Stimulated activated CD8-positive, alpha-beta memory T cell treated with anti-CD3 and anti-CD28 coated beads, Interleukin-7, amount 100 ng/mL, for 24 hours (primary cell): ENCODE measurements around the gene HEATR1.

Experiments
- DNase-seq: peaks from one replicate; pipeline ENCODE4 v3.0.0-alpha.2; 2020; ENCODE audit warnings: low read depth

The HEATR1 gene

DNA sequence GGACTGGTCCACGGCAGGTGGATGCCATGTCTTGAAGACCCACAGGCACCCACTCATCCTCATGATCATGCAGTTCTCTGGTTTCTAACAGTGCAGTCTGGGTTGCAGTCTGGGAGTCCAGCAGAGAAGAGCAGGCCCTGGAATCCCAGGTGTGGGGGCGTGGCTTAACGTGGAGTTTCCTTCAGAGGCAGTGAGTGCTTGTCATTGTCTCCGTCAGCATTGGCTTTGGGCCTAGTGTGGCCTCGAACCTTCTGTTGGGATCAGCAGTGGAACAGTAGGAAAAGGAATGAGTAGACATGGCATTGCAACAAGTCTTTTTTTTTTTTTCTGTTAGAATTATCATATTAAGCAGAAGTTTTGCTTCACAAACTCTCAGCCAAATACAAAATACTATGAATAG lies 67.8 kb downstream of the HEATR1 start:
- DNase-seq: no peak

DNA sequence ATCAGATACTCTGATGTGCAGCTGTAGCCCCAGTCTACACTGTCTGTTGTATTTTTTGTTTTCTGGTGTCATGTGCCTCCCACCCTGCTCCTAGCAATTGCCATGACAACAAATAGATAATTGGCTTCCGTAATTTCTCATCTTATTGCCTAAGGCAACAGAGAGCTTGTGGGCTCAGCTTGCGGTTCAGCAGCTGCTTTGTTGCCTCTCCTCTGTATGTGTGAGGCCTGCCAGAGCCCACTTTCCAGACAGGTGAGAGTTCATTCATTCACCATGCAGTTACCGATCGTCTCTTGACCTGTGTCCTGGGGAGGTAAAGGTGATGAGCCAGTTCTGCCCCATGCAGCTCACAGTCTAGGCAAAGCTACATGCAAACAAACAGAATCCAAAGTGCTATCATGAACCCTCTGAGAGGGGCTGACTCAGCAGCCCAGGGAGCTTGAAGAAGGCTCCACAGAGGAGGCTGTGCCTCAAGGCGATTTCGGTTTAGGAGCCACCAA lies 68.6 kb downstream of the HEATR1 start:
- DNase-seq: no peak

DNA sequence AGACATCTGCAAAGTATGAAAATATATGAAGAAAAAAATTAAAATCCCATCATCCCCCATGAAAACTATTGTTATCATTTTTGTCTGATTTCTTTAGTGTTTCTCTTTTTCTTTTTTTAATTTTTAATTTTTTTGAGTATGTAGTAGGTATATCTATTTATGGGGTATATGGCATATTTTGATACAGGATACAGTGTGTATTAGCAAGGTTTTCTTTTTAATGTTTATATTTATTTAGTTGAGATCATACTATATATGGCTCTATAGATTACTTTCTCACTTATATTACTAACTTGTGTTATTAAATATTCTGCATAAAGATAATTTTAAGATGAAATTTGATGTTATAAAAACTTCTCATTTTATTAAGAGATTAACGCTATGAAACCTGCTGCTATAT lies 69.1 kb downstream of the HEATR1 start:
- DNase-seq: no peak

DNA sequence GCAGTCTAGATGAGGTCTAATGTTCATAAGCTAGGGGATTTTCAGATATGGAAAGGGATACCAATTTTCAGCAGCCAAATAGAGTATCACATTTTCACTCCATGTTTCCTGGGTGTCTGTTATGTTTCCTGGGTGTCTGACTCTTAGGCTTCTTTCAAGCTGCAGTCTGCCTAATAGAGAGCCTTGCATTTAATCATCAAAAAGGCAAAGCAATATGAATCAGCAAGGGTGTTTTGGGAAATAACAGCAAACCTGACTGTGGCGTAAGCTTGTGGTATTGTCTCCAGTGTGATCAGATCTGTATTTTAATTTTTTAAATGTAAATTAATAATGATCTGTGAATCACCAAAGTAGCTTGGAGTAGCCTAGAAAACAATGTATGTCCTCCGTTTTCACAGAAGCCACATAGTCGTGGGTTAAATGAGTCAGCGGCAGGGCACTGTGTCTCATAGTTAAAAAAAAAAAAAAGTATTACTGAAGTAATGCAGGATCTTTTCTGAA lies 70.1 kb downstream of the HEATR1 start:
- no peak for DNase-seq

DNA sequence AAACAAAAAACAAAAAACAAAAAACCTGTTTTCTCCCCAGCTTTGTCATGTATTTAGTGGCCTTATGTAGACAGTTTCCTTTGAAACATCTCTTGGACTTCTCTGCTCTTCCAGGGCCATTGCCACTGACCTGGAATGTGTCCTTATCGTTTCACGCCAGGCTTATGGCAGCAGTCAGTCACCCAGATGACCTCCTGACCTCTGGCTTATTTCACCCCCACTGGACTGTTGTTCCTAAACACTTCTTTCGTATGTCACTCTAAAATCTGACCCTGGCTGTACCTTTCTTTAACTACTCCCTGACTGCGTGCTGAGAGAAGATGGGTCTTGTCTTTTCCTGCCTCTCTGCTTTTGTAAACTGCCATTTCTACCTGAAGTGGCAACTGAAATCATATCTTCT lies 71.5 kb downstream of the HEATR1 start:
- no peak for DNase-seq

DNA sequence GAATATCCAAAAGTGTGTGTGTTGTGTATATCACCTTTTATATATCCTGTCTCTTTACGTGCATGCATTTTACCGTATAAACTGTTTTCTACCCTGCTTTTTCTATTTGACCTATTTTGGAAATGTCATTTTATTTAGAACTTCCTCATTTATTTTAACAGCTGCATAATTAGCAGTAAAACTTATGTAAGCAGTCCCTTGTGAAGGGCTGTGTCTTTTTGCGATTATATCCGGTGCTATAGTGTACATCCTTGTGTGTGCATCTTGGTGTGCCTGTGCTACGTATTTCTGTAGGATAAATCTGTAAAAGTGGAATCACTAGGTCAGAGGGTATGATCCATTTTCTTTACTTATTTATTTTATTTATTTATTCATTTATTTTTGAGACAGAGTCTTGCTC lies 73.4 kb downstream of the HEATR1 start:
- no peak for DNase-seq

DNA sequence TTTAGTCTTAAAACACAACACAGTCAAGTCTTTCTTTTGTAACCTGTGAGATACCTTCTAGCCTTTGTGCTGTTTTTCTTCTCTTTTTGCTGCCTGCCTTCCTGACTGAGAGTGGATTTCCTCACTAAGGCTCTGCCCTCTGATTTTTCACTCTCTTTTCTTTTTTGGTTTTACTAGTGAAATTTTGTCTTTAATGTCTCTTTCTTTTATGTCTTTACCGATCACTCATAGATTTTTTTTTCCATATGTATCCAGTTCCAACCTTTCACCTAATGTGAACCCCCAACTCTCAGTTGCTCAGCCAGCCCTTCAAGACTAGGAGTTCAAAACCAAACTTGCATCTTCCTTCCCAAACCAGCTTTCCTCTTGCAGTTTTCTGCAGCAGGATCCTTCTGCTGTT lies 74.0 kb downstream of the HEATR1 start:
- DNase-seq: no peak

DNA sequence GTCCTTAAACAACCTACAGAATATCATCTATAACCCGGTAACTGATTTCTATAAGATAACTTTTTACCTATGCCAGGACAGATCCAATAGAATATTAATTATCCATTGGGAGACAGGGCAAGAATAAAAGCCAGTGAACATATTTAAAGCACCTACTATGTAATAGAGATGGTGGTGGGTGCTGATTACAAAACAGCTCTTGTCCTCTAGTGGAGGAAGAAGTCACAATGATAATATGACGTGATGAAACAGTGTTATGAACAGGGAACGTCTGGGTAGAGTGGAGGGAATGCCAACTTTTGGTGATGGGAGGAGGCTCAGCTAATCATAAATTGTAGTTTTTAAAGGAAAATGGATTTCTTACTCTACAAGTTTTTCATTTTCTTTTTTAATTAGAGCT lies 78.2 kb downstream of the HEATR1 start:
- no peak for DNase-seq

DNA sequence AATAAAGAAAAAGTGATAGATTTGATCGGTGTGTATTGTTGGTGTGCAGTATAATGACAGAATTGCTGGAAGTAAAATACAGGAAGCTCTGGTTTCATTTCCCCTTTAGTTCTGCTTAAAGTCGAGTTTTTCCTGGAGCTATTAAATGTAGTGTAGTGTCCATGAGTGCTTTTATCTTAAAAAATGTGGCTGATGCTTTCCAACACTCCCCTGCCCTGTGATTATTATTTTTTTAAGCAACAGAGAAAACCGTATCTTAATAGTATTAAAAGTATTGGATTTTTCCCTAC lies 79.5 kb downstream of the HEATR1 start:
- no peak for DNase-seq

DNA sequence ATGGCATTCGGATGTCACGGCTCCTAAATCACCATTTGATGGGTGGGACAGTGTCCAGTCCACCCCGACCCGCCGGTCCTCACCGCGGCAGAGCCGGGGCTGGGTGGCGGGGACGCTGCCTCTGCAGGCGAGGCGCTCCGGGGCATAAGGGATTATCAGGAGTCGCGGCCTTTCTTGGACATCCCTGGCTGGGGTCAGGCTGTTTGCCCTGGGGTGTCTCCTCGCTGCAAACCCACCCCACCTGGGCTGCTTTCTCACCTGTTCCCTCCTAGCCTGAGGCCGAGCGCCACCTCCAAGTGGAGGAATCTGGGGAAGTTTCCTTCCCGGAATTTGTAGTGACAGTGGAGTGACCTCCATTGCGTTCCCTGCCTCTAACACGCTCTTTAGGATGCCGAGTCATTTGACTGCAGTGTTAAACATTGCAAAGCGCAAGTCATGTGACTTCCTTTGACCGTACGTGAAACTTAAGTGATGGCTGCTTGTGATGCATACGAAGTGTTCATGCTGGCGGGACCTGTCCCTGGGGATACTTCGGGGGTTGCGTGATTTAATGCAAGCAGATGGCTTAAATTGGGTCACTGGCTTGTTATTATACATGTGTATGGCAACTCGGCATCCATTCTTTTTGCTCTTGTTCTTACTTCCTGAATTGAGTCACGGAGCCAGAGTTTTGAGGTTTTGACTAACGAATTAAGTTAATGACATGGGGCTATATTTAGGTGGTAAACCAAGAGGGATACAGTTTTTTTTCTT lies 80.0 kb downstream of the HEATR1 start:
- no peak for DNase-seq

DNA sequence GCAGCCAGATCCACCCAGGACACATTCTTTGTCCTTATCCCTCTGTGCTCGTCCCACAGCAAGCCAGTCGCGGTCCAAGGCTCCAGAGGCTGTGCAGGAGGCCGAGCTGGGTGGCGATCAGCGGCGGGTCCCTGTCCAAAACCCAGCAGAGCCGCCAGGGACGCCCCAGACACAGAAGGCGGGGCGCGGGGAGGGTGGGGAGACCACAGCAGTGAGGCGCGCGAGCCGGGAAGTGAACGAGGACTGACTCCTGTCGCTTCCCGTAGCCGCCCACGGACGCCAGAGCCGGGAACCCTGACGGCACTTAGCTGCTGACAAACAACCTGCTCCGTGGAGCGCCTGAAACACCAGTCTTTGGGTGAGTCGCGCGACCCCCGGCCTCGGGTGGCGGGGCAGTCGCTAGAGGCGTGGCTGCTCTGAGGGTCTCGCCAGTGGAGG lies 80.6 kb downstream of the HEATR1 start, which contains the start of gene LGALS8:
TSS of gene LGALS8 (plus strand) at position 279 of the 438 bp plus-strand sequence. CDS start 2,089 bp downstream, outside the sequence.
- DNase-seq: peak; percentile 75

DNA sequence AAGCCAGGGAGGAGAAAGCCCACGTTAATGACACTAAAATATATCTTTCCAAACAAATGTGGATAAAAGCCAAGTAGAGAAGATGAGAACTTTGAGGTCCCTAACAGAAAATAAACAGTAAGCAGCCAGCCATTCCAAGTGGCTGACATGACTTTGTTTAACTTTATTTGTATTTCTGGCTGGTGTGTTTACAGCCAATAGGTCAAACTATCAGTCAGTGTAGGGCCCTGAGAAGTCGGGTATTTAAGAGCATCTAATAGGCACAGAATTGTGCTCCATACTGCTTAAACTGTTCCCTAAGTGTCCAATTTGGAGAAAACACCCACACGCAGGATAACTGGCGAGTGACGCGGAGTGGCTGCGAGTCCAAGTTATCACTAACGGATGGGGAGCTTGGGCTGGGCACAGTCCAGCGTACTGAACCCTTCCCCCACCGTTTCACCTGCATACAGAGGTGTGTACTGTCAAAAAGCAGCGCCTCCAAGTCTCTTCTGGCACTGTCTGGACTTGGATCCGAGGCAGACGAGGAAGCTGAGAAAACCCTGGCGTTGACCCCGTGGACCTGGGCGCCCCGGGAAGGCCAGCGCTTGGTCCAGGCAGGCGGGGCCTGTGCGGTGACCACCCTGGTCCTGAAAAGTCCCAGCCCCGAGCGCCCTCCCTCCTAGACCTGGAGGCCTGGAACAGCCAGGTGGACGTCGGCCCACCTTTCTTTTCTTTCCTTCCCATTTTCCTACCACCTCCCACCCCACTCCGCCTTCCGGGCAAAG lies 81.2 kb downstream of the HEATR1 start:
- no peak for DNase-seq

DNA sequence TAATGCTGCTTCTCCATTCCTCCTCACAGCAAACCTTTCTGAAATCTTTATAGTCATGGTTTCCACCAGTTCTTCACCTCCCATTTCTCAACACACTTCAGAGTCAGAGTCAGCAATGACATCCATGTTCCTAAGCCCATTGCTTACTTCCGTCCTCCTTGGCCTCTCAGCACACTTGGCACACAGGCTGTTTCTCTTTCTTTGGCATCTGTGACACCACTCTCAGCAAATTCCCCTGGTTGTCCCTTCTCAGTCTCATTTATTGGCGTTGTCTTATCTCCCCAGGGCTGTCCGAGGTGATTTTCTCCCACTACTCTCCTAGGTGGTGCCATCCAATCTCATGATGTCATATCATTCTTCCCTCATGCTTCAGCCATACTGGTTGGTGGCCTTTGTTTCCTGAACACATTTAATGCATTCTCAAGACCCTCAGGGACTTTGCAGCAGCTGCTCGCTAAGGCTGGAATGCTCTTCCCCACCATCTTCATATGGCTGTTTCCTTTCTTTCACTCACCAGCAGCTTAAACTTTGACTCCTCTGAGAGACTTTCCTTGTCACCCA lies 83.8 kb downstream of the HEATR1 start:
- DNase-seq: no peak

DNA sequence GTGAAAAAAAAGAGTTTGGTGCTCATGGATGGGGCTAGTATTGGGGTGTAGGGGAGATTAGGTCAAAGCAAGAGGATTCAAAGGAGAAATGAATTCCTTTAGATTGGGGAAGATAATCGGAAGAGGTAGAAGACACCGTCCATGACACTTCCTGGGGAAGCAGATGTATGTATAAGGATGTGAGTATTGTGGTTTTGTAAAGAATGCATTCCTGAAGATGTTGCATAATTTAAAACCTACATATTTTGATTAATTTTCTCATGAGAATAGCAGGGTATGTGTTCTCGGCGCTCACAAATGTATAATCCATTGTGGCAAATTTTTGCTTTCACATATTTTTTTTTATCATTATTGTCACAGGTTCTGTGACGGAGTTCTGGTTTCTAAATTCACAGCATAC lies 86.0 kb downstream of the HEATR1 start:
- DNase-seq: no peak

DNA sequence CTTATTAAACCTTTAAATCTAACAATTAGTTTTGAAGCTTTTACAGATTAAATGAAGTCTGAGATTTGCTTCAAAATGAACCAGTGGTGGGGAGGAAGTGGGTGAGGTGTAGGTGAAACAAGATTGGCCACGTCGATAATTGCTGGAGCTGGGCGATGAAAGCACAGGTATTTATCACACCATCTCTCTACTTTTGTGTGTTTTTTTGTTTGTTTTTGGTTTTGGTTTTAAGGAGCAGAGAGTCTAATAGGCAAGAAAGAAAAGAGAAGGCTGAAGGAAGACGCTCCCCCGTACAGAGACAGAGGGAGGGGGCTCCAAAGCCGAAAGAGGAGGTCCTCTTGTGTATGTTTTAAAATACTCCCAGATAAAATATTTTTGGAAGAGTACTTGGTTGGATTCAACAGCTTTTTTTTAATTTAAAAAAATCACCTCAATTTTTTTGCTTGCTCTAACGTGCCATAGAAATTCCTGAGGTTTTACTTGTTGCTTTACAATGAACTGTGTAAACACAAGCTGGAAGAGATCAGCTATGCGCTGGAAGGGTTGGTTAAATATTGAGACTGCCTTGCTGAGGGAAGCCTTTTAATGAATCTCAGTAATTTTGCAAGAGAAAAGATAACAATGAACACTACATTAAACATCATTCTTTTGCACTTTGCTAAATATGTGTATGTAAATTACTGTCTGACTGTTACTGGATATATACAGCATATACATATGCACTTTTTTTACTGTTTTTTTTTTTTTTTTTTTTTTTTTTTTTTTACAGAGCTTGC lies 87.2 kb downstream of the HEATR1 start:
- no peak for DNase-seq

DNA sequence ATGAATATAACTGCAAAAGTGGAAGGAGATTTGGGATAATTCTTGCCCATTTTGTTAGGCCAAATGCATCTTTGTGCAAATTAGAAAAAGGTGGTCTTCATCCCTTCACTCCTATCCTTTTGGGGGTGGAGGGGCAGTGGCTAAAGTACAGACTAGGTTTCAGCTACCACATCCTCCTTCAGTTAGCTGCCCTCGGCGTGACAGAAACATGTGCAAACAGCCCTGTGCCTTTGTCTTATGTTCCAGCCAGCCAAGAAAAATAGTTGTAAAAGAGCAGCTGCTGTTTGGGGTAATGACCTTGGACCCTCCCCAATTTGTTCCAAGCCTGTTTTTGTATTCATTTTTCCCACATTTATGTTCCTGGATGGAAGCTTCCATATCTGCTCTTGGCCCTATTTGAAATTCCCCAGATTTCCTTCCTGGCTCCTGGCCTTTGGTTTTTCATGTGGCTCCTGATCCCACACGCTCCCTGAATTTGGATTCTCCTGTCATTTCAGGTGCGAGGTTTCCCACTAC lies 88.8 kb downstream of the HEATR1 start:
- no peak for DNase-seq

DNA sequence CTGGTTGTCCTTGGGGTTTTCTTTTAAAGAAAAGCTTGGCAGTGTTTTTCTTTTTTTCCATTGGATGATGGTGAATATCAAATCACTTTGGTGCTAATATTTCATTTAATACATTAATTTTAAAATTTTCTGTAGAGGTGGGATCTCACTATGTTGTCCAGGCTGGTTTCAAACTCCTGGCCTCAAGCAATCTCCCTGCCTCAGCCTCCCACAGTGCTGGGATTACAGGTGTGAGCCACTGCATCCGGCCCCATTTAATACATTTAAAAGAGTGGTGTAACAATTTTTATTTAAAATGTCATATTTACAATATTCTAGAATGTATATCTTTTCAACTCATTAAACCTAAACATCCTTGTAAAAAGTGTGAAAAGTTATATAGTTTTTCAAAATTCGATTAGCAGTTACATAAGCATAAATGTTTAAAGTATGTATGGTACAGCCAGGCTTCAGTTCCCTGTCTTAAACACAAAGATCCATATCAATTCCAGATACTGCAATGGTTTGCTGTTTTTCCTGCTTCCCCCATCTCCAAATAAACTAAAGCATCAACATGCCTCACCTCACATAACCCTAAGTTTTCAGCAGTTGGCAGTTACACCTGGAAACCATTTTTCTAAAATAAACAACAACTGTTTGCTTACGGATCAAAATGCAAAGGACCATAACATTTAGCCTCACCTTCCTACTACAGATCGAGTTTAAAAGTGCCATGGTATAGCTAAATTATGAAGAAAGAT lies 89.4 kb downstream of the HEATR1 start:
- DNase-seq: no peak

DNA sequence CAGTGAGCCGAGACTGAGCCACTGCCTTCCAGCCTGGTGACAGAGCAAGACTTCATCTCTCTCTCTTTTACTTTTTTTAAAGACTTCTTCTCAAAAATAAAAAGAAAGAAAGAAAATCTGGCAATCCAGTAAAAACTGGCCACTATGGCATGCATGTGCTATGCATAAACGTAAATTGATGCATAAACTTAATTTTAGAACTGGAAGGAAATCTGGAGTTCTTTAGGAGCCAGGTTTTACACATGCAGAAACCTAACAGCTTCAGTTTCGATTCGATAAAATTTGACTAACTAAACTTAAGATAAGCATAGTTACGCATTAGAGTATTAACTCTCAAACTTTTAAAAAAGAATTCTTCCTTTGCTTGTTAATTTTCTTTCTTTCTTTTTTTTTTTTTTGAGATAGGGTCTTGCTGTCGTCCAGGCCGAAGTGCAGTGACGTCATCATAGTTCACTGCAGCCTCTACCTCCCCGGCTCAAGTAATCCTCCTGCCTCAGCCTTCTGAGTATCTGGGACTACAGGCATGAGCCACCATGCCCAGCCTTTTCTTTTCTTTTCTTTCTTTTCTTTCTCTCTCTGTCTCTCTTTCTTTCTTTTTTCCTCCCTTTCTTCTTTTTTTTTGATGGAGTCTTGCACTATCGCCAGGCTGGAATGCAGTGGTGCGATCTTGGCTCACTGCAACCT lies 92.4 kb downstream of the HEATR1 start:
- no peak for DNase-seq

DNA sequence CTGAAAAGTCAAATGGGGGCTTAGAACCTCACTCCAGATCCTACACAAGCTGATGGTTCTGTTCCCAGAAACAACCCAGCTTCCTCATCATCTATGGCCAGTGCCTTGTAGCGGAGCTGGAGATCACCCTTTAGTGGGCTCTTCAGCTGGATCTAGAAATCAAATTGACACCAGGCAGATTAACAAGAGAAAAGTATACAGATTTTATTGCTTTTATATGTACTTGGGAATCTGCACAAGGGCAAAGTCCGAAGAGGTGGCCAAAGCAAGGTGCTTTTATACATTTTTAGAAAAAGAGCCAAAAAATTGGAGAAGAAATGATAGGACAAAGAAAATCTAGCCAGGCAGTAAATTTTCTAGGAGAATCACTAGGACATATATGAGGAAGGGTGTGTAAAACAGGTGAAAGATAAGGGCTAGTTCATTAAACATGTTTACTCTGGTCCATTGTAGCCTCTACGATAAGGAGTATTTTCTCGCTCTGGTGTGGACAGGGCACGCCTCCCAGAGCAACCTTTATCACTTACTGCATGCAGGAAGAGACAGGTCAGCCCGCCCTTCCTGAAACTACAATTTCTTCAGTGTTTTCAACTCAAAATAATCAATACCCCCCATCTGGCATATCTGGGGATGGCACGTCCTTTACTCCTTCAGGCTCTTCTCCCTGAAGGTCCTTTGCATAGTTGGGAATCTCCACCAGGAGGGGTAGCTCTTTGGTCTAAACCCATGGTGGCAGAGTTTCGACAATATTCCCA lies 94.5 kb downstream of the HEATR1 start:
- DNase-seq: no peak

DNA sequence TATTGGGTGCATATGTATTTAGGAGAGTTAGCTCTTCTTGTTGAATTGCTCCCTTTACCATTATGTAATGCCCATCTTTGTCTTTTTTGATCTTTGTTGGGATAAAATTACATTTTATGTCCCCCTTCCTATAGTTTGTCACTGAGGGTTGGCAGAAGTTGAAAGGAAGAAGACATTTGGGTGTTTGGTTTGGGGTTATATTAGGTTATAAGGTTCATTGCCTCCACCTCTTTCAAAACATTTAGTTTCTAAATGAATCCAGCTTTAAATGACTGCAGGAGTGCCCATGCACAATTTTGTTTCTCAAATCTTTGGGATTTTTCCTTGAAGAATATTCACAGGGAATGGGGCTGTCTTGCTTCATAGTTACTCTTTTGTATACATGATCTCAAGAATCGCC lies 95.1 kb downstream of the HEATR1 start:
- no peak for DNase-seq
